Neural progenitor cell (in vitro differentiated cells): Measurements from ENCODE around the gene NPRL2.

ENCODE experiments used
- CTCF ChIP-seq: fragments of 200-600 bp; sonication (generic); IDR thresholded peaks from 2 replicates; pipeline ENCODE4 v1.5.1; 2017; ENCODE audit warnings: antibody characterized with exemption, mild to moderate bottlenecking
- EZH2 ChIP-seq: fragments of 200-600 bp; sonication (generic); IDR thresholded peaks from 2 replicates; pipeline ENCODE4 v1.6.1; 2017; ENCODE audit warnings: antibody characterized with exemption, mild to moderate bottlenecking, moderate library complexity
- EZH2phosphoT487 ChIP-seq: fragments of 200-600 bp; sonication (generic); IDR thresholded peaks from 2 replicates; pipeline ENCODE4 v1.6.1; 2017; ENCODE audit warnings: antibody characterized with exemption

GRCh38 chr3:50297896-50298725, 52.5 kb downstream of the NPRL2 start:
- no peak for TF ChIP-seq EZH2
- peak; percentile 16 for TF ChIP-seq CTCF
- TF ChIP-seq EZH2phosphoT487: no peak
